ENCODE data around the gene SEMA6B.
"Not testable (repeated sequence)": the region's sequence is repeated elsewhere in the genome, so short reads cannot be mapped to it uniquely, and the experiment has no call there.

SEMA6B gene

DNA sequence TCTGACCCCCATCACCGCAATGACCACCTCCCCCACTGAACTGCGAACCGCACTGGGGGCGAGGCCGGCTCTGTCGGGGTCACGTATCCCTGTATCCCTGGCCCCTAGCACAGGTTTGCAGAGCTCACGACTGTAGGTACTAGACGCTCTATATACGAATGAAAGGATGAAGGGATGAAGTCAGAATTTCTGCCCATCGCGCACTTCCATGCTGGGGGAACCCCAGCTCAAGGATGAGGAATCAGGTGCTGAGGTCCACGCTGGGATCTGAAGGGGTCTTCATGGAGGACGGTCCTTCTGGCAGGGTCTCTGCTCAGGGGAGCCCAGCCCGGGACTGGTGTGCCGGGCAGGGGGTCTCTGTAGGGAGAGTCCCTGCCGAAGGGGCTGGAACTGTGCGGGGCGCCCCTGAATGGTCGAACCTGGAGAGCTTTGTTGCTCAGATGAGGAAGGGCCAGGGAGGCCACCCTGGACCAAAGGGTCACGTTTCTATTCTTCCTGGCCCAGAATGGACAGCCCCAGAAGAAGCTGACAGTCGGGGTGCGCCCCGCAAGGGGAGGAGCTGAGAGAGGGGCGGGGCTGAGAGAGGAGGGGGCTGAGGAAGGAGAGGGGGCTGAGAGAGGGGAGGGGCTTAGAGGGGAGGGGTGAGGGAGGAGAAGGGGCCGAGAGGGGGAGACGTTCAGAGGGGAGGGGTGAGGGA, 37.9 kb upstream of the SEMA6B start:
- Histone ChIP-seq H3K27ac (ENCODE audit: low read length) (no peak overlapping the region), H3K9me3 (ENCODE audit: control insufficient read depth in 2 of 2, low read length in 2 of 2) (no peaks in the 10 kb centered on the region), H3K27me3 (ENCODE audit: control insufficient read depth in 1 of 2, insufficient read depth in 2 of 2, low read length in 2 of 2) (peaks cover 36 to 42% of the 10 kb centered on the region in 2 donors), H3K36me3 (ENCODE audit: control insufficient read depth in 2 of 2, insufficient read depth in 2 of 2, low read length in 2 of 2) (no peaks in the 10 kb centered on the region), H3K4me1 (ENCODE audit: control insufficient read depth, insufficient read depth, low read length) (peaks cover 3% of the 10 kb centered on the region), H3K9ac (ENCODE audit: low read length in 2 of 2) (no peak overlapping the region), H3K4me3 (ENCODE audit: low read length in 2 of 2) (no peak overlapping the region)

DNA sequence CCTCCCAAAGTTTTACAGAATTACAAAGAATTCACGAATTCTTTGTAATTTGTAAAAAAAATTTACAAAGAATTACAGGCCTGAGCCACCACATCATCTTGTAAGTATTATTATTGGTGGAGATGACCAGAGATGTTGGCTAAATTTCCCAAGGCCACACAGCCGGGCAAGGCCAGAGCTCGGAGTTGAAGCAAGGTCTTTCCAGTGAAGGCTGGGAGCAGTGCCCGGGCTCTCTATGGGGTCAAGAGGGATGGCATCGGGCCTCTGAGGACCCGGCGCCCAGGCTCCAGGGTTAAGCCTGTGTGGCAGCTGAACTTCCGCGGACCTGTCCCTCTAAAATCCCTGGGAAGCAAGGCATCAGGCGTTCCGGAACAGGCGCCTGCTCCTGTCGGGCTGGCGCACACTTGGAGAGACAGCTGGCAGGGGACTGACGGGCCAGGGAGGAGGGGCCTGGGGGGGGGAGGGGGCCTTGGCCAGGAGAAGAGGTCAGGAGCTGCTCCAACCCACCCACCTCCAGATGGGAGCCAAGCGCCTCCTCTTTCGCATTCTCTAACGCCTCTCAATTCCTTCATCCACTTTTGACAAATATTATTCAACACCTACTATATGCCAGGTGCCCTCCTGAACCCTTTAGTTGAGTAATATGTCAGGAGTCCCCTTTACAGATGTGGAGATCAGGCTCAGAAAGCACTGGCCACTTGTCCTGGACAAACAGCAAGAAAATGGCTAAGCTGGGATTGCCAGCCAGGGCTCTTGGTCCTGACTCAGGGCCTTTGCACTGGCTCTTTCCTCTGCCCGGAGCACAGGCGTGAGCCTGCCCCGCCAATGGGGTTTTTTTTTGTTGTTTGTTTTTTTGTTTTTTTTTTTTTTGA, 36.8 kb upstream of the SEMA6B start:
- Histone ChIP-seq H3K27ac (ENCODE audit: low read length) (no peak overlapping the region), H3K27me3 (ENCODE audit: control insufficient read depth in 1 of 2, insufficient read depth in 2 of 2, low read length in 2 of 2) (peaks cover 36 to 40% of the 10 kb centered on the region in 2 donors), H3K4me1 (ENCODE audit: control insufficient read depth, insufficient read depth, low read length) (peaks cover 3% of the 10 kb centered on the region), H3K36me3 (ENCODE audit: control insufficient read depth in 2 of 2, insufficient read depth in 2 of 2, low read length in 2 of 2) (no peaks in the 10 kb centered on the region), H3K9ac (ENCODE audit: low read length in 2 of 2) (no peak overlapping the region), H3K4me3 (ENCODE audit: low read length in 2 of 2) (no peak overlapping the region), H3K9me3 (ENCODE audit: control insufficient read depth in 2 of 2, low read length in 2 of 2) (no peaks in the 10 kb centered on the region)

DNA sequence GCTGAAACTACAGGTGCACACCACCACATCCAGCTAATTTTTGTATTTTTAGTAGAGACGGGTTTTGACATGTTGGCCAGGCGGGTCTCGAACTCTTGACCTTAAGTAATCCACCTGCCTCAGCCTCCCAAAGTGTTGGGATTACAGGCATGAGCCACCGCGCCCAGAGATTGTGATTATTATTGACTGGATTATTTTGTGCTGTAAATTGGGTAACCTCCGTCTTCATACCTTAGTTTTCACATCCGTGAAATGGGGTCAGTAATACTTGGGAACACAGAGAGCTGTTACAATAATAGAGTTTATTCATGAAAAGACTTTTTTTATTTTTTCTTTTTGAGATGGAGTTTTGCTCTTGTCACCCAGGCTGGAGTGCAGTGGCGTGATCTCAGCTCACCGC, 35.7 kb upstream of the SEMA6B start:
- H3K27me3 ChIP-seq (ENCODE audit: control insufficient read depth in 1 of 2, insufficient read depth in 2 of 2, low read length in 2 of 2), result peaks cover 32 to 38% of the 10 kb centered on the region in 2 donors
- not testable (repeated sequence) for H3K9me3 ChIP-seq (ENCODE audit: control insufficient read depth in 2 of 2, low read length in 2 of 2); H3K4me3 ChIP-seq (ENCODE audit: low read length in 2 of 2); H3K36me3 ChIP-seq (ENCODE audit: control insufficient read depth in 2 of 2, insufficient read depth in 2 of 2, low read length in 2 of 2); H3K27ac ChIP-seq (ENCODE audit: low read length); H3K9ac ChIP-seq (ENCODE audit: low read length in 2 of 2); H3K4me1 ChIP-seq (ENCODE audit: control insufficient read depth, insufficient read depth, low read length)

DNA sequence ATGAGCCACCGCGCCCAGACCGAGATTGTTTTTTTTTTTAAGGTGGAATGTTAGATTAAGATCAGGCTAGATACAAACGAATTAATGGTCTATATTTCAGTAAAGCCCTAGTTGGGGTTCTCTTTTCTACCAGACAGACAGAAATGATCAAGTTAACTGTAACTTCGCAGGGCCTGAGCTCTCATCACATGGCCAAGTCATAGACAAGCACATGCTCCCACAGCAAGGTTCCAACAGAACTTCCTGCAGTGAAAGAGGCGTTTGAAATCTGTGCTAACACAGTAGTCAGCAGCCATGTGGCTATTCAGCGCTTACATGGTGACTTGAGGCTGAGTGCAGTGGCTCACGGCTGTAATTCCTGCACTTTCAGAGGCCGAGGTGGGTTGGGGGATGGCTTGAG, 34.7 kb upstream of the SEMA6B start:
- Histone ChIP-seq H3K36me3 (ENCODE audit: control insufficient read depth in 2 of 2, insufficient read depth in 2 of 2, low read length in 2 of 2) (no peaks in the 10 kb centered on the region), H3K27ac (ENCODE audit: low read length) (no peak overlapping the region), H3K27me3 (ENCODE audit: control insufficient read depth in 1 of 2, insufficient read depth in 2 of 2, low read length in 2 of 2) (peaks cover 28 to 31% of the 10 kb centered on the region in 2 donors), H3K9ac (ENCODE audit: low read length in 2 of 2) (no peak overlapping the region), H3K9me3 (ENCODE audit: control insufficient read depth in 2 of 2, low read length in 2 of 2) (no peaks in the 10 kb centered on the region), H3K4me1 (ENCODE audit: control insufficient read depth, insufficient read depth, low read length) (peaks cover 3% of the 10 kb centered on the region), H3K4me3 (ENCODE audit: low read length in 2 of 2) (no peak overlapping the region)

DNA sequence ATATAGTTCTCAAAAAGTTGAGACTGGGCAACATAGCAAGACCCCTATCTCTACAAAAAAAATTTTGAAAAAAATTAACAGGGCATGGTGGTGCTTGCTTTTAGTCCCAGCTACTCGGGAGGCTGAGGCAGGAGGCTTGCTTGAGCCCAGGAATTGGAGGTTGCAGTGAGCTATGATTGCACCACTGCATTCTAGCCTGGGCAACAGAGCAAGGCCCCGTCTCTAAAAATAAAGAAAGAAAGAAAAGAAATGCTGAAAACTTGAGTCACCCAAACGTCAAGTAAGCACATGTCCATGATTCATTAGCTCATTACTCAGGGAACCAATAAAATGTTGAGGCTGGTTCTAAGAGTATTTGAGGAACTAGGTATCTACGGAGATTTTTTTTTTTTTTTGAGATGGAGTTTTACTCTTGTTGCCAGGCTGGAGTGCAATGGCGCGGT, 33.9 kb upstream of the SEMA6B start:
- Histone ChIP-seq H3K4me3 (ENCODE audit: low read length in 2 of 2) (no peak overlapping the region), H3K27ac (ENCODE audit: low read length) (no peak overlapping the region), H3K4me1 (ENCODE audit: control insufficient read depth, insufficient read depth, low read length) (peaks cover 2% of the 10 kb centered on the region), H3K27me3 (ENCODE audit: control insufficient read depth in 1 of 2, insufficient read depth in 2 of 2, low read length in 2 of 2) (peaks cover 22 to 23% of the 10 kb centered on the region in 2 donors), H3K36me3 (ENCODE audit: control insufficient read depth in 2 of 2, insufficient read depth in 2 of 2, low read length in 2 of 2) (no peaks in the 10 kb centered on the region), H3K9me3 (ENCODE audit: control insufficient read depth in 2 of 2, low read length in 2 of 2) (no peaks in the 10 kb centered on the region), H3K9ac (ENCODE audit: low read length in 2 of 2) (no peak overlapping the region)

DNA sequence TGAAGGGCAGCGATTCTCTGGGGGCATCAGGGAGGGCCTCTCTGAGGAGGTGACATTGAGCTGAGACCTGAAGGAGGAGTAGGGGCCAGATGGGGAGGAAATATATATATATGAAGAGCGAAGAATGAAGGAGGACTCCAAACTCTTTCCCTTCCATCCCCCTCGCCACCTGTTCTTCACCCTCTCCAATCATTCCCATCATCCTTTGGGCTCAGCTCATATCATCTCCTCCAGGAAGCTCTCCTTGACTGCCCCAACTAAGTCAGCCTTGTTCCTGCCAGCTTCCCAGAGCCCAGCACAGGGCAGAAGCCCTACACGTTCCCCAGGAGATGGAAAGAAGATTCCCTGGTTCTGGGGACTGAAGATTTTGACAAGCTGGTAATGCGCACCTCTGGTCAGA, 33.0 kb upstream of the SEMA6B start:
- no peak overlapping the region for H3K27ac ChIP-seq (ENCODE audit: low read length)
- H3K27me3 ChIP-seq (ENCODE audit: control insufficient read depth in 1 of 2, insufficient read depth in 2 of 2, low read length in 2 of 2), result peaks cover 18 to 20% of the 10 kb centered on the region in 2 donors

DNA sequence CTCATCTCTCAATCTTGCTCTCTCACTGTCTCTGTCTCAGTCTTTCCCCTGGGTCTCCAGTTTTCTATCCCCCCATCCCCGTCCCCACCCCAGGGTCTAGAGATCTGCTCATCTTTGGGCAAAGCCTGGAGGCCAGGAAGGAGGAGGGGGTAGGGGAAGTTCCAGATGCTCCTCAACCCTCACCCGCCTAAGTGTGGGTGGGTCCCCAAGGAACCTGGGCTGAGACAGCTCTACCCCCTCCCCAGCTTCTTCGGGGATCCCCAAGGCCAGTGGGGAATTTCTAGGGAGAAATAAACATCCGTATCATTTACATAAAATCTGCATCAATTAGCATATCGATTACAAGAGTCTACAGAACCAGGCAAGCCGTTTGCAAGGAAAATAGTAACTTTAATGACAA, 31.8 kb upstream of the SEMA6B start:
- H3K36me3 ChIP-seq (ENCODE audit: control insufficient read depth in 2 of 2, insufficient read depth in 2 of 2, low read length in 2 of 2), result no peaks in the 10 kb centered on the region
- no peak overlapping the region for H3K9ac ChIP-seq (ENCODE audit: low read length in 2 of 2)
- no peak overlapping the region for H3K27ac ChIP-seq (ENCODE audit: low read length)
- H3K27me3 ChIP-seq (ENCODE audit: control insufficient read depth in 1 of 2, insufficient read depth in 2 of 2, low read length in 2 of 2), result peaks cover 13 to 17% of the 10 kb centered on the region in 2 donors
- no peaks in the 10 kb centered on the region for H3K4me1 ChIP-seq (ENCODE audit: control insufficient read depth, insufficient read depth, low read length)
- H3K9me3 ChIP-seq (ENCODE audit: control insufficient read depth in 2 of 2, low read length in 2 of 2), result no peaks in the 10 kb centered on the region
- H3K4me3 ChIP-seq (ENCODE audit: low read length in 2 of 2), result no peak overlapping the region

More for the DNA sequence above, 33.0 kb upstream of the SEMA6B start:
- no peaks in the 10 kb centered on the region for H3K4me1 ChIP-seq (ENCODE audit: control insufficient read depth, insufficient read depth, low read length)
- no peak overlapping the region for H3K4me3 ChIP-seq (ENCODE audit: low read length in 2 of 2)
- no peak overlapping the region for H3K9ac ChIP-seq (ENCODE audit: low read length in 2 of 2)
- no peaks in the 10 kb centered on the region for H3K36me3 ChIP-seq (ENCODE audit: control insufficient read depth in 2 of 2, insufficient read depth in 2 of 2, low read length in 2 of 2)
- H3K9me3 ChIP-seq (ENCODE audit: control insufficient read depth in 2 of 2, low read length in 2 of 2), result no peaks in the 10 kb centered on the region

DNA sequence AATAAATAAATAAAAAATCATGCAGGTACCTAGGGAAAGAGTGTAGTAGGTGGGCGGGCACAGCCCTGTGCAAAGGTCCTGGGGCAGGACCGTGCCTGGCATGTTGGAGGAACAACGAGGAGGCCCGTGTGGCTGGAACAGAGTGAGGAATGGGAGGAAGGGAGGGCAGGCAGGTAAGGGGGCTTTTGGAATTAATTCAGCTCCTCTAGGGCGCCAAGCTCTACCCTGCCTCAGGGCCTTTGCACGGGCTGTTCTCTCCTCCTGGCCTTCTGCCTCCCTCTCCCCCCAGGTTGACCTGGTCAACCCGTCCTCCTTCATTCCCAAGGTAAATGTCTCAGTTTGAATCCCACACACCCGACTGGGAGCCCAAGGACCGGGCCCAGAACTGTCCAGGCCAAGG, 31.1 kb upstream of the SEMA6B start:
- no peak overlapping the region for H3K4me3 ChIP-seq (ENCODE audit: low read length in 2 of 2)

DNA sequence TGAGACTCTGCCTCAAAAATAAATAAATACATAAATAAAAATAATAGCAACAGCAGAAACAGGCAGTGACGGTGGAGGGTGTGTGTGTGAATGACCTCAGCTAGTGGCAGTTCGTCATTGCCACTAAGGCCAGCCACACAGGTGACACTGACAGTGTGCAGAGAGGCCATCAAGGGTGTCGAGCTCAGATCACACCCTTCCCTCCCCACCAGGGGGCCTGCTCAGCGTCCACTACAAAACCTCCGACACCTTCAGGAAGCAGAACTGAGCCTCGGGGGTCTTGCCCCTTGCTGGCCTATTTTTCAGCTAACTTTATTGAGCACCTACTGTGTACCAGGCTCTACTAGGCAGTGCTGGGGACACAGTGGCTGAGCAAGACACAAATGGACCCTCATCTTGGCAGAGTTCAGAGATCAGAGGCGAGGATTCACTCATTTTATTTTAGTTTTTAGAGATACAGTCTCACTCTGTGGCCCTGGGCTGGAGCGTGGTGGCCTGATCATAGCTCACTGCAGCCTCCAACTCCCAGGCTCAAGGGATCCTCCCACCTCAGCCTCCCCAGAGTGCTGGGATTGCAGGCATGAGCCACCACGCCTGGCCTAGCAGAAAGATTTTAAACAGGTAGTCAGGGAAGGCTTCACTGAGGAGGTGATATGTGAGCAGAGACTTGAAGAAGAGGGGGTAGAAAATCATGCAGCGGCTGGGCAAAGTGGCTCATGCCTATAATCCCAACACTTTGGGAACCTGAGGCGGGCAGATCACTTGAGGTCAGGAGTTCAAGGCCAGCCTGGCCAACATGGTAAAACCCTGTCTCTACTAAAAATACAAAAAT, 30.3 kb upstream of the SEMA6B start:
- H3K27me3 ChIP-seq (ENCODE audit: control insufficient read depth in 1 of 2, insufficient read depth in 2 of 2, low read length in 2 of 2), result peaks cover 23 to 32% of the 10 kb centered on the region in 2 donors
- no peak overlapping the region for H3K27ac ChIP-seq (ENCODE audit: low read length)
- peaks cover under 1% of the 10 kb centered on the region for H3K4me1 ChIP-seq (ENCODE audit: control insufficient read depth, insufficient read depth, low read length)

More for the DNA sequence above, 31.1 kb upstream of the SEMA6B start:
- H3K27ac ChIP-seq (ENCODE audit: low read length), result no peak overlapping the region
- no peaks in the 10 kb centered on the region for H3K36me3 ChIP-seq (ENCODE audit: control insufficient read depth in 2 of 2, insufficient read depth in 2 of 2, low read length in 2 of 2)
- H3K4me1 ChIP-seq (ENCODE audit: control insufficient read depth, insufficient read depth, low read length), result no peaks in the 10 kb centered on the region
- peaks cover 15 to 24% of the 10 kb centered on the region in 2 donors for H3K27me3 ChIP-seq (ENCODE audit: control insufficient read depth in 1 of 2, insufficient read depth in 2 of 2, low read length in 2 of 2)
- no peak overlapping the region for H3K9ac ChIP-seq (ENCODE audit: low read length in 2 of 2)
- H3K9me3 ChIP-seq (ENCODE audit: control insufficient read depth in 2 of 2, low read length in 2 of 2), result no peaks in the 10 kb centered on the region

DNA sequence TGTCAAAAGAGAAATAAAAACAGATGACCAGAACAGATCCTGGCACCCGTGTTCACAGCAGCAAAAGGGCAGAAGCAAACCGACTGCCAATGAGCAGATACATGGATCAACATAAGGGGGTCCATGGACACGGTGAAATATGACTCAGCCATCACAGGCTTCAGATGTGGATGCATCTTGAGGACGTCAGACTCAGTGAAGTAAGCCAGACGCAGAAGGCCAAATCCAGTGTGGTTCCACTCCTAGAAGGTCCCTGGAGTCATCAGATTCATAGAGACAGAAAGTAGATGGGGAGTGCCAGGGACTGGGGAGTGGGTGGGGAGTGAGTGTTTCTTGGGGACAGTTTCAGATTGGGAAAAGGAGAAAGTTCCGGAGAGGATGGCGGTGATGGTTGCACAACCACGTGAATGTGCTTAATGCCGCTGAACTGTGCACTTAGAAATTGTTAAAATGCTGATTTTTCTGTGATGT, 28.8 kb upstream of the SEMA6B start:
- Histone ChIP-seq H3K4me1 (ENCODE audit: control insufficient read depth, insufficient read depth, low read length) (peaks cover 9% of the 10 kb centered on the region), H3K9me3 (ENCODE audit: control insufficient read depth in 2 of 2, low read length in 2 of 2) (no peaks in the 10 kb centered on the region), H3K4me3 (ENCODE audit: low read length in 2 of 2) (no peak overlapping the region), H3K36me3 (ENCODE audit: control insufficient read depth in 2 of 2, insufficient read depth in 2 of 2, low read length in 2 of 2) (no peaks in the 10 kb centered on the region), H3K27ac (ENCODE audit: low read length) (no peak overlapping the region), H3K9ac (ENCODE audit: low read length in 2 of 2) (no peak overlapping the region), H3K27me3 (ENCODE audit: control insufficient read depth in 1 of 2, insufficient read depth in 2 of 2, low read length in 2 of 2) (peaks cover 37 to 45% of the 10 kb centered on the region in 2 donors)

More for the DNA sequence above, 30.3 kb upstream of the SEMA6B start:
- H3K9ac ChIP-seq (ENCODE audit: low read length in 2 of 2), result no peak overlapping the region
- H3K36me3 ChIP-seq (ENCODE audit: control insufficient read depth in 2 of 2, insufficient read depth in 2 of 2, low read length in 2 of 2), result no peaks in the 10 kb centered on the region
- H3K9me3 ChIP-seq (ENCODE audit: control insufficient read depth in 2 of 2, low read length in 2 of 2), result no peaks in the 10 kb centered on the region
- no peak overlapping the region for H3K4me3 ChIP-seq (ENCODE audit: low read length in 2 of 2)
